HG03520 (cell line): ENCODE measurements around the gene GRIN1.

Experiments used
- ATAC-seq: cut with Tn5 transposase; IDR thresholded peaks from one replicate; pipeline ENCODE4 v1.9.1; 2021; ENCODE audit warnings: mild to moderate bottlenecking, moderate library complexity; ENCODE audit not compliant: unreplicated experiment

GRIN1 gene

DNA sequence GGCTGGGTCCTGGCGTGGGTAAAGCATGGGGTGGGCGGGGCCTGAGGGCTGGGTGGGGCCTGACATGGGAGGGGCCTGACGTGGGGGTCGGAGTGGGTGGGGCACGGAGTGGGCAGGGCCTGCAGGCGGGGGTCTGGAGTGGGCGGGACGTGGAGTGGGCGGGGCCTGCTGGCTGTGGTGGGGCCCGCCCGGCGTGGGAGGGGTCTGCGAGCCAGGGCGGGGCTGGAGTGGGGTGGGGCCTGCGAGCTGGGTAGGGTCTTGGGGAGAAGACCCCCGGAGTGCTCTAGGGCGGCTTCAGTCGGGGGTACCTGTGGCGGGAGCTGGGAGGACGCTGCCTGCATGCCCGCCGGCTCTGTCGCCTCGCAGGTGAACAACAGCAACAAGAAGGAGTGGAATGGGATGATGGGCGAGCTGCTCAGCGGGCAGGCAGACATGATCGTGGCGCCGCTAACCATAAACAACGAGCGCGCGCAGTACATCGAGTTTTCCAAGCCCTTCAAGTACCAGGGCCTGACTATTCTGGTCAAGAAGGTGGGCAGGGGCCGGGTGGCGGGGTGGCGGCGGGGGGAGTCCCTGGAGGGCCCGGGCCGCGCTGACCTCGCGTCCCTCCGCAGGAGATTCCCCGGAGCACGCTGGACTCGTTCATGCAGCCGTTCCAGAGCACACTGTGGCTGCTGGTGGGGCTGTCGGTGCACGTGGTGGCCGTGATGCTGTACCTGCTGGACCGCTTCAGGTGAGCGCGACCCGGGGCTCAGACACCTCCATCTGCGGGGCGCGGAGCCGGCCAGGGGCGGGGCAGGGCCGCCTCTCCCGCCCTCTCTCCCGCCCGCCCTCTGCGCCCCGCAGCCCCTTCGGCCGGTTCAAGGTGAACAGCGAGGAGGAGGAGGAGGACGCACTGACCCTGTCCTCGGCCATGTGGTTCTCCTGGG is 22.9 kb downstream of the GRIN1 start:
- ATAC-seq = no peak

DNA sequence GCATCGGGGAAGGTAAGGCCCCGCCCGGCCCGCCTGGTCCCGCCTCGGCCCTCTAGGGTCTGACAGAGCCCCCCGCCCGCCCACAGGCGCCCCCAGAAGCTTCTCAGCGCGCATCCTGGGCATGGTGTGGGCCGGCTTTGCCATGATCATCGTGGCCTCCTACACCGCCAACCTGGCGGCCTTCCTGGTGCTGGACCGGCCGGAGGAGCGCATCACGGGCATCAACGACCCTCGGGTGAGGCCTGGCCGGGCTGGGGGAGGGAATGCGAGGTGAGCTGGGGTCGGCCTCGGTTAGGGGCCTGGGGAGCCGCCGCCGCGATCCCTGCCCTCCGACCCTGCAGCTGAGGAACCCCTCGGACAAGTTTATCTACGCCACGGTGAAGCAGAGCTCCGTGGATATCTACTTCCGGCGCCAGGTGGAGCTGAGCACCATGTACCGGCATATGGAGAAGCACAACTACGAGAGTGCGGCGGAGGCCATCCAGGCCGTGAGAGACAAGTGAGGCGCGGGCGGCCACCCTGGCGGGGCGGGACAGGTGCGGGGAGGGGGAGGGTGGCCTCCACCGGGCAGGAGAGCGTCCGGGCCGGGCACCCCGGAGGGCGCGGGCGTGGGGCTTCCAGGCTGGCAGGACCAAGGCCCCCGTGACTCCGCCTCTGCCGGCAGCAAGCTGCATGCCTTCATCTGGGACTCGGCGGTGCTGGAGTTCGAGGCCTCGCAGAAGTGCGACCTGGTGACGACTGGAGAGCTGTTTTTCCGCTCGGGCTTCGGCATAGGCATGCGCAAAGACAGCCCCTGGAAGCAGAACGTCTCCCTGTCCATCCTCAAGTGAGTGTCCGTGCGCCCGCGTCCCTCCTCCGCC is 23.8 kb downstream of the GRIN1 start:
- ATAC-seq = no peak

DNA sequence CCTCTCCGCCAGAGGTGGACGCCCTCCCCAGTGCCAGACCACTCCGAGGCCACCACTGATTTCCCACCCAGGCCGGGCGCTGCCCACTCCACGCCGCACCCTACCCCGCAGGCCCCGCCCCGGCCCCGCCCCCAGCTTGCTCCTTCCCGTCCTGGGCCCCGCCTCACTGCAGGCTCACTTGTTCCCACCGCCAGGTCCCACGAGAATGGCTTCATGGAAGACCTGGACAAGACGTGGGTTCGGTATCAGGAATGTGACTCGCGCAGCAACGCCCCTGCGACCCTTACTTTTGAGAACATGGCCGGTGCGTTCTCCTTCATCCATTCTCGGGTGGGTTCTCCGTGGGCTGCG is 24.4 kb downstream of the GRIN1 start:
- ATAC-seq = no peak

DNA sequence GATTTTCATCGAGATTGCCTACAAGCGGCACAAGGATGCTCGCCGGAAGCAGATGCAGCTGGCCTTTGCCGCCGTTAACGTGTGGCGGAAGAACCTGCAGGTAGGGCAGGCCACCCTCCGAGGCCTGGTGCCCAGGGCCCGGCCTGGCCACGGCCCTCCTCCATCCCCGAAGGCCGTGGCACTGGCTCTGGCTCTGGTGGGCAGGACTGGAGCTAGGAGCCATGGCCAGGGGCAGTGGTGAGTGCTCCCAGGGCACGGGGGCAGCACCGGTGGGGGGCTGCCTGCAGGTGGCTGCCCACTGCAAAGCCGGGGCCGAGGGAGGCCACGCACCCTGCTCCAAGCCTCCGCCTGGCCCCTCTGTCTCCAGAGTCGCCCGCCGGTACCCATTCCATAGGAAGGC is 24.9 kb downstream of the GRIN1 start:
- no peak for ATAC-seq

DNA sequence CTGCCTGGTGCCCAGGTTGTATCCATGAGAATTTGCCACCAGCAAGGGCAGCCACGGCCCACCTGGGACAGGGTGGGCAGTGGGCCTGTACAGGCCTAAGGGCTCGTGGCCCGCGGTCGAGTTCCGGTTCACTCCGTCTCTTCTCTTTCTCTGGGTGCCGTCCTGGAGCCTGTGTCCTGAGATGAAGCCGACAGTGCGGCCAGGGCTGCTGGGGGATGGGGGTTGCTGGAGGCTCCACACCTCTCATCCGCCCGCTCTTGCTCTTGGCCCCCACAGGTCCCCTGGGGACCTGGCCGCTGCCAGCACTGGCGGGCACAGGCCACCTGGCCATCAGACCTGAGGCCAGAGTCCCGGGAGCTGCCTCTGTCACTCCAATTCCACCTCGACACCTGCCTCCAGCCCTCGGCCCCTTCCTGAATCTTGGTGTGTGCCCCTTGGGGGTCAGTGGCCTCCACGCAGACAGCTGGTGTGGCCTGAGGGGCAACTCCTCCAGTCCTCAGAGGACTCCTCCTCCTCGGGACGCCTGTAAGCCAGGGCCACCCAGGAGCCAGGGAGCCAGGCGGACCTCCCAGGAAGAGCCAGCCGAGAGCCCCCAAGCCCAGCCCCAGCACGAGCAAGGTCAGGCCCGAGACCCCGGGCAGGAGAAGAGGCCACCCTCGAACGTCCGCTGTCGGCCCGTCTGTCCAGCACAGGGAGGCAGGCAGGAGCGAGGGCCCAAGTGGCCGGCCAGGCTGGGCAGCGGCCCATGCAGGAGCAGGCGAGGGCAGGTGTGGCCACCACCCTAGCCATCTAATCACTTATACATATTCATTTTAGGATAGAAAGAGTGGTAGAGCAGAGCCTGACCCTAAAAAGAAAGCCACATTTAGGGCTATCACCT is 25.7 kb downstream of the GRIN1 start:
- no peak for ATAC-seq

DNA sequence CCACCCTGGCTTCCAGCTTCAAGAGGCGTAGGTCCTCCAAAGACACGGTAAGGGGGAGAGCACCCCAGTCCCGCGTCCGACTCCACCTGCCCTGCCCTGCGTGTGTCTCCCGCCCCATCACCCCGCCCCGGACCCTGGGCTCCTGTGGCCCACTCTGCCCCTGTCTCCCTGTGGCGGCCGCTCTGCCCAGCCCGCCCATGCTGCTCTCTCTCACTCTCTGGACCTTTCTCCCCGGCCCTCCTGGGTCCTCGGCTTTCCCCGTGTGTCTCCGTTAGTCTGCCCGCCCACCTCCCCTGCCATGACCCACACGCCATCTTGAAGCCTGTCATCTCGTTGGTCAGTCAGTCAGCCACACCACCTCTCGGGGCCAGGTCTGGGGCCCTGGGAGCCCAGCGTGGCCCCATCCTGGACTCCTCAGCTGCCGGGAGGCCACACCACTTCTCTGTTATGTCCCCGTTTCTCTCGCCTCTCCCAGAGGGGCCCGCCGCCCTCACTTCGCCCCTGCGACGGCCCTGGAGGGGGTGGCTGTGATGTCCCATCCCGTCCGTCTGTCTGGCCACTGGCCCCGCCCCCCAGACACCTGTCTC is 26.4 kb downstream of the GRIN1 start:
- ATAC-seq = no peak

DNA sequence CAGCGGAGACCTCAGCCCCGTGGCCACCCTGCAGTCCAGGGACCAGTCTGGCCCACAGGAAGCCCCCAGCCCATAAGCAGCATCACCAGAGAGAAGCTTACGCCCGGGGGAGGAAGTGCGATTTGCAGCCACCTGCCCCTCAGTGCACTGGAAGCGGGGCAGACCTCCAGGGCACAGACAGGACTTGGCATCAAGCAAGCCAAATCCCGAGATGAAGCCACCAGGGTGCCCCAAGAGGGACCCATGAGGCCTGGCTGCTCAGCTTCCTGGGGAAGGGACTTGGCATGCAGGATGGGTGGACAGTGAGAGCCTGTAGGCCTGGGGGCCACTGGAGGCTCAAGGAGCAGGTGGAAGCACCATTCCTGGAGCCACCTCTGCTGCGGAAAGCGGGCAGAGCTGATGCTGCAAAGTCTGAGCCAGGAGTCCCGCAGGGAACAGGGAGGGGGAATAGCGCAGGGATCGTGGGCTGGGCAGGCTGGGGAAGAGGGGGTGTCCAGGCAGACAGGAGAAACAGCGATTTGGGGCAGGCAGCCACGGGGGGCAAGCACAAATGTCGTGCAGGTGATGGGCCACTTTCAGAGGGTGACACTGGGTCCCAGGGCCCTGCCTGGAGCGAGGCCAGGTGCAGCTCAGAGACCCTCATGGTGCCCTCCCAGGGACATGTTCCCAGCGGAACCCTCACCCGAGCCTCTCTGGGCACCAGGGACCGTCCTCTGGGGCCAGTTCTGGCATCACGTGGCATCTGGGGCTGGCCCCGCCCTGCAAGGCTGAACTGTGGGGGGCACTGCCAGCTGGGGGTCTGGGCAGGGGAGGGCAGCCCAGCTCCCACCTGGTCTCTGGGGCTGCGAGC is 27.7 kb downstream of the GRIN1 start:
- no peak for ATAC-seq

DNA sequence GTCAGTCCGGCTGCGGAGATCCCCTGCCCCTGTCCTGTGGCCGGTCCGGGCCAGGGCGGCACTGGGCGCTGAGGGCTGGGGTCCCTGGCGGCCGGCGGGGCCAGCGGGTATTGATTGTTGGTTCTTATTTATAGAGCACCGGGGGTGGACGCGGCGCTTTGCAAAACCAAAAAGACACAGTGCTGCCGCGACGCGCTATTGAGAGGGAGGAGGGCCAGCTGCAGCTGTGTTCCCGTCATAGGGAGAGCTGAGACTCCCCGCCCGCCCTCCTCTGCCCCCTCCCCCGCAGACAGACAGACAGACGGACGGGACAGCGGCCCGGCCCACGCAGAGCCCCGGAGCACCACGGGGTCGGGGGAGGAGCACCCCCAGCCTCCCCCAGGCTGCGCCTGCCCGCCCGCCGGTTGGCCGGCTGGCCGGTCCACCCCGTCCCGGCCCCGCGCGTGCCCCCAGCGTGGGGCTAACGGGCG is 28.4 kb downstream of the GRIN1 start:
- ATAC-seq = no peak

DNA sequence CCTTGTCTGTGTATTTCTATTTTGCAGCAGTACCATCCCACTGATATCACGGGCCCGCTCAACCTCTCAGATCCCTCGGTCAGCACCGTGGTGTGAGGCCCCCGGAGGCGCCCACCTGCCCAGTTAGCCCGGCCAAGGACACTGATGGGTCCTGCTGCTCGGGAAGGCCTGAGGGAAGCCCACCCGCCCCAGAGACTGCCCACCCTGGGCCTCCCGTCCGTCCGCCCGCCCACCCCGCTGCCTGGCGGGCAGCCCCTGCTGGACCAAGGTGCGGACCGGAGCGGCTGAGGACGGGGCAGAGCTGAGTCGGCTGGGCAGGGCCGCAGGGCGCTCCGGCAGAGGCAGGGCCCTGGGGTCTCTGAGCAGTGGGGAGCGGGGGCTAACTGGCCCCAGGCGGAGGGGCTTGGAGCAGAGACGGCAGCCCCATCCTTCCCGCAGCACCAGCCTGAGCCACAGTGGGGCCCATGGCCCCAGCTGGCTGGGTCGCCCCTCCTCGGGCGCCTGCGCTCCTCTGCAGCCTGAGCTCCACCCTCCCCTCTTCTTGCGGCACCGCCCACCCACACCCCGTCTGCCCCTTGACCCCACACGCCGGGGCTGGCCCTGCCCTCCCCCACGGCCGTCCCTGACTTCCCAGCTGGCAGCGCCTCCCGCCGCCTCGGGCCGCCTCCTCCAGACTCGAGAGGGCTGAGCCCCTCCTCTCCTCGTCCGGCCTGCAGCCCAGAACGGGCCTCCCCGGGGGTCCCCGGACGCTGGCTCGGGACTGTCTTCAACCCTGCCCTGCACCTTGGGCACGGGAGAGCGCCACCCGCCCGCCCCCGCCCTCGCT is 29.0 kb downstream of the GRIN1 start:
- ATAC-seq = no peak

DNA sequence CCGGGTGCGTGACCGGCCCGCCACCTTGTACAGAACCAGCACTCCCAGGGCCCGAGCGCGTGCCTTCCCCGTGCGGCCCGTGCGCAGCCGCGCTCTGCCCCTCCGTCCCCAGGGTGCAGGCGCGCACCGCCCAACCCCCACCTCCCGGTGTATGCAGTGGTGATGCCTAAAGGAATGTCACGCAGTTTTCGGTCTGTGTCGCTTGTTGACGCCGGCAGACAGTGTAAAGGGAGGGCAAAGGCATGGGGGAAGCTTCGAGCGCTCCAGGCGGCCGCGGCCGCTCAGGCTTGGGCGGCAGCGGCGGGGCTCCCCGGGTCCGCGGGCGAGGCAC is 29.6 kb downstream of the GRIN1 start:
- ATAC-seq = no peak

DNA sequence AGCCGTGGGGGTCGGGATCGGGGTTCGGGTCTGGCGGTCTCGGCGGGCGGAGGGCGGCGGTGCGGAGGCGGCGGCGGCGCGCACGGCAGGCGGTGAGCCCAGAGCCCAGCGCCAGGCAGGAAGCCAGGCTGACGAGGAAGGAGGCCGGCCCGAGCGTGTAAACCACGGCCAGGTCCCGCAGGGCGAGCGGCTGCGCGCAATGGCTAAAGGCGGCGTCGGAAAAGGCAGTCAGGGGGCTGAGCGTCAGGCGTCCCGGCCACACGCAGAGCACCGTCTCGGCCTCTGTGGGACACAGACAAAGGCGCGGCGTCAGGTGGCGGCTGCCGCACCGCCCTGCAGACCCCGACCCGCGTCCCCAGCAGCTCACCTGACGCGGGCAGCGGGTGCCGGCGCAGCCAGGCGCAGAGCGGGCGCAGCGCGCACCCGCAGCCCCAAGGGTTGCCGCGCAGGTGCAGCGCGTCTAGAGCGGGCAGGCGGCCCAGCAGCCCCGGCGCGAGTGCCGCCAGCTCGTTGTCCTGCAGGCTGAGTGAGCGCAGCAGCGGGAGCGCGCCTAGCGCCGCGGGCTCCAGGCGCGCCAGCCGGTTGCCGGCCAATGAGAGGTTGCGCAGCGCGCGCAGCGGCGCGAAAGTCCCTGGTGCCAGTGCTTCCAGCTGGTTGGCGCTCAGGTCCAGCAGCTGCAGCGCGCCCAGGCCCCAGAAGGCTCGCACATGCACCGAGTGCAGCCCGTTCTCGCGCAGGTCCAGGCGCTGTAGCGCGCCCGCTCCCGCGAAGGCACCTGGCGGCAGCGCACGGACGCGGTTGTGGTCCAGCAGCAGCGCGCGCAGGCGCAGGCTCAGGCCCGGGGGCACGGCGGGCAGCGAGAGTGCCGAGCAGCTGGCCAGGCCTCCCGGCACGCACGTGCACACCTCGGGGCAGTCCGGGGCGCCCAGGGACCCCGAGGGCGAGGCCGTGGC is 30.2 kb downstream of the GRIN1 start:
- no peak for ATAC-seq

DNA sequence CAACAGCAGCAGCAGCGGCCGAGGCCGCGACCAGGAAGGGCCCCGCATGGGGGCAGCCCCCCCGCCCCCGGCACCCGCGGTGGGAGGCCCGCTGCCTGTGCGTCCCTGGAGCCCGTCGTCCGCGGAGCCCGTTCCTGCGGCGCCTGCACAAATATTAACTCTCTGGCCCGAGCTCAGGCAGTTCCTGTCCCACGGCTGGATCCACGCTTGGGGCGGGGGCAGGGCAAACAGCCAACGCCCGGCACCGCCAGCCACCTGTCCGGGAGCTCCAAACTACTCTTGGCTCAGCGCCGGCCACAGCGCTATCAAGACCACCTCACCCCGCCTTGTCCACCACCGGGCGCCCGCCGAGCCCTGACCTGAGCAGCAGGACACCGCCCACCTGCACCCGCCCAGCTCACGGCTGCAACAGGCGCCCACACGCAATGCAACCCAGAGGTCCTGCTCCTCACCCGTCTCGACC is 31.0 kb downstream of the GRIN1 start, which contains the start of gene LRRC26:
Gene LRRC26 (minus strand): TSS at position 156 of the 463 bp plus-strand sequence. CDS start 108 bp downstream, at position 48.
- ATAC-seq = no peak

DNA sequence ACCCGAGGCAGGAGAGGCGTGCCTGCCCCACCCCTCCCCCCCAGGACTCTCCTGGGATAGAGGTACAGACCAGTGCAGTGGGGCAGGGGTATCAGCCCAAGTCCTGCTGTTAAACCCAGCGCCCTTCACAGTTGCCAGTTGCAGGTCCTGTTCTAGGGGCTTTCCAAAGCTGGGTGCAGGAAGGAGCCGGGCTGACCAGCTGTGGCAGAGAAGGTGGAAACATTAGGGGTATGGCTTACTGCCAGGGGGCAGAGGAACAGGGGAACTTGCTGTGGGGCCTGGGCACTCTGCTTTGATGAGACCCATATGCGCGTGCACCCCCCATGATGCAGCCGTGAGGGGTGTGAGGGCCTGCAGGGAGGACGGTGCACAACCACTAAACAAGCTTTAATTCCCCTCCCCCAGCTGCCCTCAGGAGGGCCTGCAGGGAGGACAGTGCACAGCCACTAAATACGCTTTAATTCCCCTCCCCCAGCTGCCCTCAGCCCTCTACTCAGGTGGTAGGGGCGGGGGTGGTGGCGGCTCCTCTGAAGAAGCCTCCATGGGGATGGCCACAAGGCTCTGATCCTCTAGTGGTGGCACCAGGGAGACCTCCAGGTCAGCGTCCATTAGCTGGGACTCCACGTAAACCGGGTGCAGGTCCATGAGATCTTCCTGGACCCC is 31.7 kb downstream of the GRIN1 start:
- no peak for ATAC-seq

DNA sequence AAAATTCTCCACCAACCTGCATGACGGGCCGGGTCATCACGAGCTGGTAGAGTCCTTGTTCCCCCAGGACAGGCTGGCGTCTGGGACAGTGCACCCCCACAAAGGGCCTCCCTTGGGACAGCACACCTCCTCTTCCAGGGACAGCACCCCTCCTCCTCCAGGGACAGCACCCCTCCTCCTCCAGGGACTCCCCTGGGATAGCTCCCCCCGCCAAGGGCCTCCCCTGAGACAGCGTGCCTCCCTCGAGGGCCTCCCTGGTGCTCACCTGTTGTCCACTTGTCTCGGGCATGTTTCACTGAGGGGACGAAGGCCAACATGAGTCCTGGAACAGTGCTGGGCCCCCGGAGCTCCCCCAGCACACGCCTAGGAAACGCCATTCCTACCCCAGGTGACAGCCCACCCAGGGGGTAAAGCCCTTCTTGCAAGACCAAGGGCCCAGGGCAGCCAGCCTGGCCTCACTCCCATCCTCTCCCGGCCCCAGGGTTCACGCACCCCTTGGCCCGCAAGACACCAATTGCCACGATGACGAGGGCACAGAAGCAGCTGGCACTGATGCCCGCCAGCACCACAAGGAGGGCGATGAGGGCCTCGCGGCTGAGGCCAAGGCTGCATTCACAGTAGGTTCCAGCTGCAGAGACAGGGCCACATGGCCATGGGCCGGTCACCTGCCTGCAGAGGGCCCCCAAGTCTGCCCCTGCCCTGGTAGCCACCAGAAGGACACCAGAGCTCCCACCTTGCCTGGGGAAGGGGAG is 32.4 kb downstream of the GRIN1 start:
- no peak for ATAC-seq

DNA sequence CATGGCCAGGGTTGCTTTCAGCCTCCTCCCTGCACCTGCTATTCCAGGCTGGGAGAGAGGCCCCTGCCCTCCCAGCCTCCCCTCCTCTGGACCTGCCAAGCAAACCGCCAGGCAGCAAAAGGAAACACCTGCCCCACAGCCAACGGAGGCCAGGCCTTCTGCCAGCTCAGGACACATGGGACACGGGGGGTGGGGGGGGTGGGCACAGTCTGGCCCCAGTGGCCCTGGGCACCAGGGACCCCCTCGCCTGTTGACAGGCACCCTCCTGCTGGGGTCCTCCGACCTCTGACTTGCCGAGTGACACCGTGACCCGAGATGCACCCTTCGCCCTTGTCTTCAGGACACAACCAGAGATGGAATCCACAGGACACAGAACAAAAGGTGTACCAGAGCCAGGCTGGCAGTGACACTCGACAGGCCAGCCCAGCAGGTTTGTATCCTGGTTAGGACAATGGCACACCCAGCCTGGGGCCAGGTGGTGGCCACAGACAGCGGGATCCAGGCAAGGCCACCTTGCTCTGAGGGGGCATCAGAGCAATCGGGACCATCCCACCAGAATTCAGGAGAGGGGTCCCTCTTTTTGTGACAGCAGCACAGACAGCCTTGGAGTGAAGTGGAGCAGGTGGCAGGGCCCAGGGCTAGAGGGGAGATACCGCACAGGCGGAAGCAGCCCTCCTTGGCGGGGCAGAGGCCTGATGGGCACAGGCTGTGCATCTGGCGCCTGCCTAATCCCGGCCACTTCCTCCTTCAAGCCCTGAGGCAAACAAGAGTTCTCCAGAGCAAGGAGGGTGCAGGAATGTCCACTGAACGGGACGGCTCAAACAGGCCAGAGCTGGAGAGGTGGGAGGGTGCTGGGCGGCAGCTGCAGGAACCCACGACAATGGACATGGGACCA is 34.2 kb downstream of the GRIN1 start:
- no peak for ATAC-seq
